ENCODE measurements around the gene TJP1.

TJP1 gene

GRCh38 chr15:29724026-29724425, 98.2 kb downstream of the TJP1 start:
- FAIRE-seq, result no peak
- DNase-seq (ENCODE audit: insufficient read length, low spot score), result no peak
- TF ChIP-seq TAF1 (IDR thresholded peaks at IDR 0.05; ENCODE audit: low read depth, low read length) (no peak), POU2F2 (IDR thresholded peaks at IDR 0.05; ENCODE audit: low read depth, low read length) (no peak), SPI1 (IDR thresholded peaks at IDR 0.05; ENCODE audit: low read depth, low read length) (no peak)

GRCh38 chr15:29713784-29714183, 108.5 kb downstream of the TJP1 start:
- DNase-seq (ENCODE audit: insufficient read length, low spot score) (no peak), FAIRE-seq (no peak)
- TF ChIP-seq SPI1 (IDR thresholded peaks at IDR 0.05; ENCODE audit: low read depth, low read length) (no peak), POLR2AphosphoS5 (IDR thresholded peaks at IDR 0.05; ENCODE audit: low read depth, low read length) (no peak), POLR2A (IDR thresholded peaks at IDR 0.05; ENCODE audit: low read depth, low read length) (no peak), PAX5 (IDR thresholded peaks at IDR 0.05; ENCODE audit: insufficient read depth, low read length, severe bottlenecking) (no peak), POU2F2 (IDR thresholded peaks at IDR 0.05; ENCODE audit: low read depth, low read length) (no peak), TAF1 (IDR thresholded peaks at IDR 0.05; ENCODE audit: low read depth, low read length) (no peak)

GRCh38 chr15:29712149-29712885, 110.0 kb downstream of the TJP1 start:
- DNase-seq (ENCODE audit: insufficient read length, low spot score) (no peak), FAIRE-seq (no peak)
- TF ChIP-seq POLR2A (IDR thresholded peaks at IDR 0.05; ENCODE audit: low read depth, low read length) (no peak), TAF1 (IDR thresholded peaks at IDR 0.05; ENCODE audit: low read depth, low read length) (no peak)

GRCh38 chr15:29711531-29711930, 110.7 kb downstream of the TJP1 start:
- DNase-seq (ENCODE audit: insufficient read length, low spot score), result no peak

GRCh38 chr15:29708519-29708918, 113.7 kb downstream of the TJP1 start:
- TF ChIP-seq POLR2A (IDR thresholded peaks at IDR 0.05; ENCODE audit: low read depth, low read length), result no peak
- no peak for TF ChIP-seq POLR2AphosphoS5 (IDR thresholded peaks at IDR 0.05; ENCODE audit: low read depth, low read length)
- TF ChIP-seq PAX5 (IDR thresholded peaks at IDR 0.05; ENCODE audit: insufficient read depth, low read length, severe bottlenecking), result no peak
- no peak for TF ChIP-seq SPI1 (IDR thresholded peaks at IDR 0.05; ENCODE audit: low read depth, low read length)
- no peak for TF ChIP-seq POU2F2 (IDR thresholded peaks at IDR 0.05; ENCODE audit: low read depth, low read length)
- no peak for TF ChIP-seq TAF1 (IDR thresholded peaks at IDR 0.05; ENCODE audit: low read depth, low read length)
- FAIRE-seq (no peak), DNase-seq (ENCODE audit: insufficient read length, low spot score) (no peak)

More at GRCh38 chr15:29711531-29711930, 110.7 kb downstream of the TJP1 start:
- no peak for TF ChIP-seq POLR2AphosphoS5 (IDR thresholded peaks at IDR 0.05; ENCODE audit: low read depth, low read length)
- TF ChIP-seq TAF1 (IDR thresholded peaks at IDR 0.05; ENCODE audit: low read depth, low read length), result no peak
- TF ChIP-seq POU2F2 (IDR thresholded peaks at IDR 0.05; ENCODE audit: low read depth, low read length), result no peak
- no peak for TF ChIP-seq POLR2A (IDR thresholded peaks at IDR 0.05; ENCODE audit: low read depth, low read length)
- TF ChIP-seq PAX5 (IDR thresholded peaks at IDR 0.05; ENCODE audit: insufficient read depth, low read length, severe bottlenecking), result no peak
- no peak for TF ChIP-seq SPI1 (IDR thresholded peaks at IDR 0.05; ENCODE audit: low read depth, low read length)
- no peak for FAIRE-seq

DNA sequence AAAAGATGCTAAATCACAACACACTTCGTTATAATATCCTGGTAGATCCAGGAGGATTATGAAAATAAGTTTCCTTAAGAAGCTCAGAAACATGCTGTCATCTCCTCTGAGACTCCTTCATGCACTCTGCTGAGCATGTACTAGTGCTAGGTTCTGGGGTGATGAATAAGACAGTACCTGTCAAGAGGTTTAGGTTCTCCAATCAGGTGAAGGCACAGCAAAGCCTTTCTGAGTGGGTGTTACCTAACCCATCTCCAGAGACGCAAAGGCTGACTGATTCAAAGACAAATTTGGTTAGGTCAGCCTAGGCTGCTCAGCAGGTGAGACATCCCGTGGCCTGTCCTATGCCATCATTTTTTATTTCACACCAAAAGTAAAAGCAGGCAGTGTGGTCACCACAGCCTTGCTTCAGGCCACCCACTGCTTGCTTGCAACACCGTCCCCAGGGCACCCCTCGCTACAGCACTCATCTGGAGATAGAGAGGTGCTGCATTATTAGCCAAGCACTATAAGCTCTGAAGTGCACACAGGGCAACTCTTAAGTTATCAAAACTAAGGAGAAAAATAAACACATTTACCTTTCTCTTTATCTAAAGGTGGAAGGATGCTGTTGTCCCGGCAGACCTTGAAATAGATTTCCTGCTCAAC, 117.2 kb downstream of the TJP1 start:
- FAIRE-seq (no peak), DNase-seq (ENCODE audit: insufficient read length, low spot score) (no peak)
- no peak for TF ChIP-seq POU2F2 (IDR thresholded peaks at IDR 0.05; ENCODE audit: low read depth, low read length)
- TF ChIP-seq POLR2A (IDR thresholded peaks at IDR 0.05; ENCODE audit: low read depth, low read length), result no peak
- TF ChIP-seq TAF1 (IDR thresholded peaks at IDR 0.05; ENCODE audit: low read depth, low read length), result no peak
- TF ChIP-seq POLR2AphosphoS5 (IDR thresholded peaks at IDR 0.05; ENCODE audit: low read depth, low read length), result no peak
- no peak for TF ChIP-seq PAX5 (IDR thresholded peaks at IDR 0.05; ENCODE audit: insufficient read depth, low read length, severe bottlenecking)
- no peak for TF ChIP-seq SPI1 (IDR thresholded peaks at IDR 0.05; ENCODE audit: low read depth, low read length)

DNA sequence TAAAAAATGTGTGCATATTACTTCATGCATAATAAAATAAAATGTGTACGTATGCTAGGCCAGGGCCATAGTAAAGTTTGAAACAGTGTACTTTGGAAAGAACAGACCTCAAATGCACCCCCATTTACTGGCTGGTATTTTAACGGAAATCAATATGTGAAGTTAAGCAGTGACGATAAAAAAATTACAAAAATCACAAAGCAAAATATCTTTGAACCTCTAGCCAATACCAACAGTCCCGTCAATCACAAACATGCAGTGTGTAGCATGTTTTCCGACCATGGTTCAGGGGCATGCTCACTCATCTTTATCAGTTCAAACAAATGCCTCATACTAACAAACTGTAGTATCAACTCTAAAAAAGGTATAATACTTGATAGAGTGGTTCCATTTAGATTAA, 121.1 kb downstream of the TJP1 start:
- DNase-seq (ENCODE audit: insufficient read length, low spot score) (no peak), FAIRE-seq (no peak)
- TF ChIP-seq PAX5 (IDR thresholded peaks at IDR 0.05; ENCODE audit: insufficient read depth, low read length, severe bottlenecking), result no peak
- no peak for TF ChIP-seq POLR2AphosphoS5 (IDR thresholded peaks at IDR 0.05; ENCODE audit: low read depth, low read length)
- TF ChIP-seq TAF1 (IDR thresholded peaks at IDR 0.05; ENCODE audit: low read depth, low read length), result no peak
- no peak for TF ChIP-seq POLR2A (IDR thresholded peaks at IDR 0.05; ENCODE audit: low read depth, low read length)
- no peak for TF ChIP-seq SPI1 (IDR thresholded peaks at IDR 0.05; ENCODE audit: low read depth, low read length)
- no peak for TF ChIP-seq POU2F2 (IDR thresholded peaks at IDR 0.05; ENCODE audit: low read depth, low read length)

- DNase-seq (ENCODE audit: insufficient read length, low spot score), result no peak
- TF ChIP-seq POLR2A (IDR thresholded peaks at IDR 0.05; ENCODE audit: low read depth, low read length), result no peak
- TF ChIP-seq POLR2AphosphoS5 (IDR thresholded peaks at IDR 0.05; ENCODE audit: low read depth, low read length), result no peak
- no peak for TF ChIP-seq SPI1 (IDR thresholded peaks at IDR 0.05; ENCODE audit: low read depth, low read length)
- TF ChIP-seq TAF1 (IDR thresholded peaks at IDR 0.05; ENCODE audit: low read depth, low read length), result no peak
- no peak for TF ChIP-seq POU2F2 (IDR thresholded peaks at IDR 0.05; ENCODE audit: low read depth, low read length)
- no peak for TF ChIP-seq PAX5 (IDR thresholded peaks at IDR 0.05; ENCODE audit: insufficient read depth, low read length, severe bottlenecking)
- no peak for FAIRE-seq
Measured at GRCh38 chr15:29700296-29700695, 122.0 kb downstream of the TJP1 start.

DNA sequence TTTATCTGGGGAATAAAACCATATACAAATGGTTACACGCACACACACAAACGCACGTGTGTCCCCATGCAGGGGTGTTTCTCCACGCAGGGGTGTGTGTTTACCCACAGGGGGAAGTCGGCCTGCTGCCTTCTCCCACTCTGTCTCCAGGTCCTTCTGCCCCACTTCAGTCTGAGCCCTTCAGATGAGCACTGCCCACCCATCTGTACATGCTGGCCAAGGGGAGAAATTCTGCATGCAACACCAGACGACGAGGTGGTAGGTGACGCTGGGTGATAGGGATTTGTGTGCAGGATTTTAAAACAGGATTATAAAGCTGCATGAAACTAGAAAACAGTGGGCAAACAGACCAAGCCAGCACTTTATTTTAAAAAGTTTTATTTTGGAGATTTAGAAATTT, 122.5 kb downstream of the TJP1 start:
- TF ChIP-seq TAF1 (IDR thresholded peaks at IDR 0.05; ENCODE audit: low read depth, low read length) (no peak), POU2F2 (IDR thresholded peaks at IDR 0.05; ENCODE audit: low read depth, low read length) (no peak), PAX5 (IDR thresholded peaks at IDR 0.05; ENCODE audit: insufficient read depth, low read length, severe bottlenecking) (no peak)
- DNase-seq (ENCODE audit: insufficient read length, low spot score), result no peak
- FAIRE-seq, result no peak
